K562 (cell line): Measurements from ENCODE around the gene DNAJC17. TPM values are rescaled to one million over a fixed set of nuclear protein-coding genes. Genes with fewer than 3 reads are reported as not detected.
A peak's percentile ranks its signal among the peaks of the same experiment; 100 is the strongest.

Source experiments
- CCNT2 ChIP-seq: IDR thresholded peaks from 2 replicates; pipeline ENCODE4 v1.6.1; 2011; ENCODE audit warnings: borderline replicate concordance, low read depth, mild to moderate bottlenecking, moderate library complexity, mixed read lengths, low read length; ENCODE audit not compliant: insufficient read length; ENCODE audit errors: extremely low read depth
- E2F6 ChIP-seq, 2 experiments: IDR thresholded peaks; 2 replicates each; pipeline ENCODE4 v1.6.1; 2011; ENCODE audit warnings: borderline replicate concordance in 1 of 2, control low read depth in 1 of 2, low read depth in 1 of 2, low read length in 1 of 2, mild to moderate bottlenecking in 1 of 2, mixed read lengths in 1 of 2, moderate library complexity in 1 of 2; ENCODE audit not compliant: insufficient read depth in 1 of 2, insufficient read length in 1 of 2, poor library complexity in 1 of 2, severe bottlenecking in 1 of 2; ENCODE audit errors: extremely low read depth in 1 of 2
- EGR1 ChIP-seq: fragments of 450-650 bp; conservative IDR thresholded peaks from 2 replicates; pipeline ENCODE4 v1.6.1; 2017; ENCODE audit warnings: mild to moderate bottlenecking
- ESRRA ChIP-seq: fragments of 450-650 bp; IDR thresholded peaks from 2 replicates; pipeline ENCODE4 v1.6.1; 2014; ENCODE audit warnings: low read depth, mild to moderate bottlenecking, moderate library complexity, borderline replicate concordance
- HNRNPLL ChIP-seq: fragments of 200-400 bp; formaldehyde crosslinking; IDR thresholded peaks from 2 replicates; pipeline ENCODE4 v1.6.1; 2017; ENCODE audit warnings: low read length, low read depth, mild to moderate bottlenecking; ENCODE audit not compliant: poor library complexity, severe bottlenecking
- MAX ChIP-seq: sonication (generic); formaldehyde crosslinking; IDR thresholded peaks from 2 replicates; pipeline ENCODE4 v1.9.0; 2022; ENCODE audit warnings: mild to moderate bottlenecking, missing genetic modification reagents
- MED1 ChIP-seq: sonication (generic); formaldehyde crosslinking; IDR thresholded peaks from 2 replicates; pipeline ENCODE4 v1.8.1; 2023; ENCODE audit warnings: missing genetic modification reagents, borderline replicate concordance
- MEIS2 ChIP-seq: fragments of 450-650 bp; IDR thresholded peaks from 2 replicates; pipeline ENCODE4 v1.6.1; 2014; ENCODE audit warnings: mild to moderate bottlenecking; ENCODE audit not compliant: partially characterized antibody
- NR2C2 ChIP-seq, 2 experiments: fragments of 200-800 bp in 1 of 2; sonication (Bioruptor generic) in 1 of 2; sonication (generic) in 1 of 2; formaldehyde crosslinking in 1 of 2; IDR thresholded peaks; 2 replicates each; pipeline versions ENCODE4 v1.6.1 to v1.8.0; 2016 to 2022; ENCODE audit warnings: mild to moderate bottlenecking in 1 of 2, missing compliant biosample characterization in 1 of 2, missing genetic modification characterization in 1 of 2, missing genetic modification reagents in 1 of 2
- POLR2AphosphoS2 ChIP-seq: IDR thresholded peaks from 2 replicates; pipeline ENCODE4 v1.6.1; 2012; ENCODE audit warnings: low read length, improper control_type of control experiment
- THAP12 ChIP-seq: fragments of 250-450 bp; sonication (Bioruptor Pico); IDR thresholded peaks from 2 replicates; pipeline ENCODE4 v1.9.0; 2021; ENCODE audit warnings: mild to moderate bottlenecking, inconsistent platforms
- ZBTB11 ChIP-seq, 3 experiments: fragments of 200-800 bp in 1 of 3; fragments of 250-450 bp in 1 of 3; fragments of 450-650 bp in 1 of 3; sonication (Bioruptor Pico) in 1 of 3; sonication (Bioruptor generic) in 1 of 3; formaldehyde crosslinking in 1 of 3; IDR thresholded peaks; 2 replicates each; pipeline versions ENCODE4 v1.6.1 to v1.8.0; 2016 to 2022; ENCODE audit warnings: mild to moderate bottlenecking in 2 of 3, missing genetic modification characterization in 2 of 3, missing compliant biosample characterization in 1 of 3, moderate library complexity in 1 of 3
- ZNF212 ChIP-seq: fragments of 450-650 bp; formaldehyde crosslinking; IDR thresholded peaks from 2 replicates; pipeline ENCODE4 v1.4.0; 2020; ENCODE audit warnings: mild to moderate bottlenecking
- ZNF785 ChIP-seq: fragments of 250-450 bp; sonication (Bioruptor Pico); IDR thresholded peaks from 2 replicates; pipeline ENCODE4 v1.4.0; 2020; ENCODE audit warnings: mild to moderate bottlenecking
- polyA plus RNA-seq, 8 experiments: library from polyadenylated mRNA; depleted of rRNA in 4 of 8; stranded (reverse) in 5 of 8; unstranded in 3 of 8; fragments of >200 nt; fragmentation: Nextera tagmentation in 2 of 8; fragmentation: Illumina TruSeq in 1 of 8; extraction: Ambion mirVana in 2 of 8; extraction: Trizol in 1 of 8; gene quantifications; 2 replicates each; pipeline versions ENCODE4 v1.2.1 to v1.2.3, GENCODE V29; 2011 to 2014; ENCODE audit warnings: inconsistent platforms in 1 of 8, missing spikeins in 1 of 8
- total RNA-seq, 7 experiments: library from RNA; depleted of rRNA in 6 of 7; stranded (reverse); fragments of >200 nt in 6 of 7; fragmentation: Illumina TruSeq in 2 of 7; extraction: Trizol in 2 of 7; gene quantifications; 2 replicates each; pipeline versions ENCODE4 v1.2.1 to v1.2.3, GENCODE V29; 2011 to 2021; ENCODE audit warnings: low replicate concordance in 1 of 7

Gene DNAJC17
- total and polyA plus RNA-seq, 9 of the 15 experiments (the other 6 are each of a cell fraction or from before 2014, with no cell fraction given), result 2.4 to 79.4 (median 44.2) TPM

- TF ChIP-seq ZBTB11 (CRISPR knock-in tag; IDR thresholded peaks at IDR 0.05) (peak in 1 of 3 experiments; percentile 16; a peak in 1 of 6 replicates), THAP12 (CRISPR knock-in tag) (0 out of 2 replicates have a peak, but pooled peaks have one; percentile 10), ZNF785 (no peak), EGR1 (peak; percentile 54), CCNT2 (no peak), MEIS2 (no peak), POLR2AphosphoS2 (no peak), ESRRA (no peak), MED1 (no peak), NR2C2 (CRISPR knock-in tag; IDR thresholded peaks at IDR 0.05) (no peak), NR2C2 (tag; IDR thresholded peaks at IDR 0.05) (no peak), MAX (CRISPR knock-in tag) (peak; percentile 43; the same call in 1 of the 2 replicates), E2F6 (IDR thresholded peaks at IDR 0.05; ENCODE audit: borderline replicate concordance in 1 of 2, extremely low read depth in 1 of 2, insufficient read depth in 1 of 2, insufficient read length in 1 of 2, low read depth in 1 of 2, low read length in 1 of 2, poor library complexity in 1 of 2, severe bottlenecking in 1 of 2) (peak in 1 of 2 experiments; percentile 6), HNRNPLL (peak; percentile 77), ZNF212 (CRISPR knock-in tag) (no peak)
These were observed 36.8 kb upstream of the DNAJC17 start, which contains the start of gene SPINT1 (continued) for GRCh38 chr15:40843885-40844695.
